ENCODE data around the gene RPS13. TPM values are rescaled to one million over a fixed set of nuclear protein-coding genes. Genes with fewer than 3 reads are reported as not detected.
"Not testable (repeated sequence)": the region's sequence is repeated elsewhere in the genome, so short reads cannot be mapped to it uniquely, and the experiment has no call there.

The RPS13 gene
- total RNA-seq, 1 donor, result 1,640 TPM

GRCh38 chr11:17036666-17037658, 40.5 kb downstream of the RPS13 start:
- no peak for DNase-seq (ENCODE audit: low read depth in 2 of 3, low spot score in 2 of 3)

GRCh38 chr11:17034027-17034426, 43.4 kb downstream of the RPS13 start:
- not testable (repeated sequence) for DNase-seq (ENCODE audit: low read depth in 2 of 3, low spot score in 2 of 3)

GRCh38 chr11:17026487-17027082, 50.9 kb downstream of the RPS13 start:
- no peak for DNase-seq (ENCODE audit: low read depth in 2 of 3, low spot score in 2 of 3)

DNA sequence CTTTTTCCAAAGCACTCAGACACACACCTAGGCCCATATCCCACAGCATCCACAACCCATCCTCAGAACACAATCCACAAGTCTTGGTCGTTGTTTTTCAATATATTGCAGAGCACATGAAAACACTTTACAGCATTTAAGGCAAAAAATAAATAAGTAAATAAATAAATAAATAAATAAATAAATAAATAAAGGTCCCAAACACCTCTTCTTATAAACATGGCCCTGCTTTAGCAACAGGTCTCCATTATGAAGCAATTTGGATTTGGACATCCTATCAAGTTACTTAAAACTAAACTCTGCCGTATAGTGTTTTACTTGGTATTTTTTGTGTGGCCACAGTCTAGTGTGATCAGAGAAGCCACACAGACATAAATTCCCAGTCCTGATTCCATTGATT, 52.5 kb downstream of the RPS13 start:
- no peak for DNase-seq (ENCODE audit: low read depth in 2 of 3, low spot score in 2 of 3)

Small RNA genes lying within 50 kb of the gene (small RNA-seq; reads per million reads assigned to genes)
- gene RNU6-593P (not detected), gene SNORD14A (1,083 reads per million, percentile 99 among the genes with 10 or more reads in this experiment), gene SNORD14B (not detected)

Other genes with a start within 250 kb of the RPS13 start
- gene PLEKHA7, start 63.3 kb downstream of the RPS13 start, total RNA-seq, result 2.7 TPM
- 9.4 TPM for gene PIK3C2A, start 130.3 kb upstream of the RPS13 start, total RNA-seq
- gene NUCB2, start 199.1 kb upstream of the RPS13 start, total RNA-seq, result 93.7 TPM